Ishikawa (cell line): Measurements from ENCODE around the gene MAPK6.

ENCODE experiments used
- CEBPB ChIP-seq: IDR thresholded peaks from 2 replicates; pipeline ENCODE4 v1.6.1; 2012
- CREB1 ChIP-seq: IDR thresholded peaks from 2 replicates; pipeline ENCODE4 v1.6.1; 2012; ENCODE audit warnings: low read depth
- EGR1 ChIP-seq: IDR thresholded peaks from 2 replicates; pipeline ENCODE4 v1.6.1; 2012
- EP300 ChIP-seq: IDR thresholded peaks from 2 replicates; pipeline ENCODE4 v1.6.1; 2012; ENCODE audit warnings: borderline replicate concordance
- FOXM1 ChIP-seq: IDR thresholded peaks from 2 replicates; pipeline ENCODE4 v1.6.1; 2012; ENCODE audit warnings: low read depth, borderline replicate concordance
- MAX ChIP-seq: IDR thresholded peaks from 2 replicates; pipeline ENCODE4 v1.6.1; 2012
- NFIC ChIP-seq: IDR thresholded peaks from 2 replicates; pipeline ENCODE4 v1.6.1; 2012
- RAD21 ChIP-seq: IDR thresholded peaks from 2 replicates; pipeline ENCODE4 v1.6.1; 2012; ENCODE audit warnings: low read depth
- TAF1 ChIP-seq: IDR thresholded peaks from 2 replicates; pipeline ENCODE4 v1.6.1; 2012; ENCODE audit warnings: low read depth, mild to moderate bottlenecking
- TCF12 ChIP-seq: IDR thresholded peaks from 2 replicates; pipeline ENCODE4 v1.6.1; 2012; ENCODE audit warnings: low read depth
- TEAD4 ChIP-seq: IDR thresholded peaks from 2 replicates; pipeline ENCODE4 v1.6.1; 2012
- YY1 ChIP-seq: IDR thresholded peaks from 2 replicates; pipeline ENCODE4 v1.6.1; 2012; ENCODE audit warnings: low read depth
- ZBTB7A ChIP-seq: IDR thresholded peaks from 2 replicates; pipeline ENCODE4 v1.6.1; 2012; ENCODE audit warnings: low read depth
- TF ChIP-seq, protein P1 (sequence below): IDR thresholded peaks from 2 replicates; pipeline ENCODE4 v1.6.1; 2012; ENCODE audit warnings: low read depth, mild to moderate bottlenecking
- TF ChIP-seq, protein P2 (sequence below): IDR thresholded peaks from 2 replicates; pipeline ENCODE4 v1.6.1; 2012

The MAPK6 gene

DNA sequence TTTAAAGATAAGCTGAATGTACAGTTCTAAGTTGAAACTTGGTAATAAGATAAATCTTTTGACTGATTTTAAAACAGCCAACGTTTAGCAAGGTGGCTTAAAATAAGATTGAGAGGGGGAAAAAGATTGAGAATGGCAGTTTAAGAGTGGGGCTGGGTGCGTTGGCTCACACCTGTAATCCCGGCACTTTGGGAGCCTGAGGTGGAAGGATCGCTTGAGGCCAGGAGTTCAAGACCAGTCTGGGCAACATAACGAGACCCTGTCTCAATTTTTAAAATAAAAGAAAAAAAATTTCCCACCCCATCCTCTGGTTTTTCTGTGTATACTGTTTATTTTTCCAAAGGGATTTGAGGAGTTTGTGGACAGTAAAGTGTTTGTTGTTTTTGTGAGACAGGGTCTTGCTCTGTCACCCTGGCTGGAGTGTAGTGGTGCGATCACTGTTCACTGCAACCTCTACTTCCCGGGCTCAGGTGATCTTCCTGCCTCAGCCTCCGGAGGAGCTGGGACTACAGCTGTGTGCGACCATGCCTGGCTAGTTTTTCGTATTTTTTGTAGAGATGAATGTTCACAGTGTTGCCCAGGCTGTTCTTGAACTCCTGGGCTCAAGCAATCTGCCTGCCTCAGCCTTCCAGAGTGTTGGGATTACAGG is 3.0 kb downstream of the MAPK6 start:
- TF ChIP-seq, protein P1, sequence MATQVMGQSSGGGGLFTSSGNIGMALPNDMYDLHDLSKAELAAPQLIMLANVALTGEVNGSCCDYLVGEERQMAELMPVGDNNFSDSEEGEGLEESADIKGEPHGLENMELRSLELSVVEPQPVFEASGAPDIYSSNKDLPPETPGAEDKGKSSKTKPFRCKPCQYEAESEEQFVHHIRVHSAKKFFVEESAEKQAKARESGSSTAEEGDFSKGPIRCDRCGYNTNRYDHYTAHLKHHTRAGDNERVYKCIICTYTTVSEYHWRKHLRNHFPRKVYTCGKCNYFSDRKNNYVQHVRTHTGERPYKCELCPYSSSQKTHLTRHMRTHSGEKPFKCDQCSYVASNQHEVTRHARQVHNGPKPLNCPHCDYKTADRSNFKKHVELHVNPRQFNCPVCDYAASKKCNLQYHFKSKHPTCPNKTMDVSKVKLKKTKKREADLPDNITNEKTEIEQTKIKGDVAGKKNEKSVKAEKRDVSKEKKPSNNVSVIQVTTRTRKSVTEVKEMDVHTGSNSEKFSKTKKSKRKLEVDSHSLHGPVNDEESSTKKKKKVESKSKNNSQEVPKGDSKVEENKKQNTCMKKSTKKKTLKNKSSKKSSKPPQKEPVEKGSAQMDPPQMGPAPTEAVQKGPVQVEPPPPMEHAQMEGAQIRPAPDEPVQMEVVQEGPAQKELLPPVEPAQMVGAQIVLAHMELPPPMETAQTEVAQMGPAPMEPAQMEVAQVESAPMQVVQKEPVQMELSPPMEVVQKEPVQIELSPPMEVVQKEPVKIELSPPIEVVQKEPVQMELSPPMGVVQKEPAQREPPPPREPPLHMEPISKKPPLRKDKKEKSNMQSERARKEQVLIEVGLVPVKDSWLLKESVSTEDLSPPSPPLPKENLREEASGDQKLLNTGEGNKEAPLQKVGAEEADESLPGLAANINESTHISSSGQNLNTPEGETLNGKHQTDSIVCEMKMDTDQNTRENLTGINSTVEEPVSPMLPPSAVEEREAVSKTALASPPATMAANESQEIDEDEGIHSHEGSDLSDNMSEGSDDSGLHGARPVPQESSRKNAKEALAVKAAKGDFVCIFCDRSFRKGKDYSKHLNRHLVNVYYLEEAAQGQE, result no peak
- TF ChIP-seq TEAD4 (no peak), EGR1 (no peak), TAF1 (no peak)
- TF ChIP-seq, protein P2, sequence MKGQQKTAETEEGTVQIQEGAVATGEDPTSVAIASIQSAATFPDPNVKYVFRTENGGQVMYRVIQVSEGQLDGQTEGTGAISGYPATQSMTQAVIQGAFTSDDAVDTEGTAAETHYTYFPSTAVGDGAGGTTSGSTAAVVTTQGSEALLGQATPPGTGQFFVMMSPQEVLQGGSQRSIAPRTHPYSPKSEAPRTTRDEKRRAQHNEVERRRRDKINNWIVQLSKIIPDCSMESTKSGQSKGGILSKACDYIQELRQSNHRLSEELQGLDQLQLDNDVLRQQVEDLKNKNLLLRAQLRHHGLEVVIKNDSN, result no peak

DNA sequence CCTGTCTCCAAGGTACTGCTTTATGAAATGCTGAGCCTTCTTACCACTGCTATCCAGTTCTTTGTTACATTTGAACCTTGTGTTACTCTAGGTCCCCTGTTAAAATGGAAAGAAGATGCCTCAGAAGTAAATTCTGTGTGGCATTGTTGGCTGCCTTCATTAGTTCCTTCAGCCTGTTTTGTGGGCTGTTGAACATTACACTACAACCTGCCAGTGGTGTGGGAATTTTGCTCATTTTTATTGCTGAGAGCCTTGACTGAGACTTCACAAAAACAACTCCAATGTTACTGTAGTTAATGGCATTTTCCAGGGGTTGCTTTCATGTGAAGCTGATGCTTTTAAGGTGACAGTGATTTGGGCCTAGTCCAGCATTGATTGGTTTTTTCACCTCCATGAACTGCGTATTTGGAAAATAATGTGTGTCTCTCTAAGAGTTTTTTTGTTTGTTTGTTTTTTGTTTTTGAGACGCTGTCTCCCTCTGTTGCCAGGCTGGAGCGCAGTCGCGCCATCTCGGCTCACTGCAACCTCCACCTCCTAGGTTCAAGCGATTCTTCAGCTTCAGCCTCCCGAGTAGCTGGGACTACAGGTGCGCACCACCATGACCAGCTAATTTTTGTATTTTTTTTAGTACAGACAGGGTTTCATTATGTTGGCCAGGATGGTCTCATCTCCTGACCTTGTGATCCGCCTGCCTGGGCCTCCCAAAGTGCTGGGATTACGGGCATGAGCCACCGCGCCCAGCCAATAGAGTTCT is 4.3 kb downstream of the MAPK6 start:
- TF ChIP-seq, protein P2, result no peak
- no peak for TF ChIP-seq CEBPB
- TF ChIP-seq ZBTB7A, result no peak
- TF ChIP-seq NFIC, result no peak
- TF ChIP-seq EP300, result no peak
- TF ChIP-seq CREB1, result no peak
- no peak for TF ChIP-seq RAD21
- no peak for TF ChIP-seq YY1
- TF ChIP-seq TAF1, result no peak

GRCh38 chr15:52028431-52029093 is 9.5 kb downstream of the MAPK6 start:
- TF ChIP-seq CREB1, result no peak
- no peak for TF ChIP-seq ZBTB7A
- TF ChIP-seq, protein P2, result no peak
- TF ChIP-seq, protein P1, result no peak
- no peak for TF ChIP-seq EP300
- TF ChIP-seq FOXM1, result no peak
- no peak for TF ChIP-seq TCF12
- TF ChIP-seq RAD21, result no peak
- no peak for TF ChIP-seq TAF1
- TF ChIP-seq EGR1, result no peak
- TF ChIP-seq NFIC, result no peak
- no peak for TF ChIP-seq MAX
- TF ChIP-seq YY1, result no peak
- TF ChIP-seq TEAD4, result no peak
- no peak for TF ChIP-seq CEBPB

- TF ChIP-seq MAX, result no peak
- no peak for TF ChIP-seq FOXM1
- no peak for TF ChIP-seq CEBPB
- no peak for TF ChIP-seq CREB1
- TF ChIP-seq, protein P1, result no peak
- TF ChIP-seq EP300, result no peak
- no peak for TF ChIP-seq EGR1
- TF ChIP-seq TCF12, result no peak
- TF ChIP-seq ZBTB7A, result no peak
- TF ChIP-seq, protein P2, result no peak
- TF ChIP-seq TEAD4, result no peak
- TF ChIP-seq RAD21, result no peak
- TF ChIP-seq NFIC, result no peak
- TF ChIP-seq TAF1, result no peak
- TF ChIP-seq YY1, result no peak
Measured at GRCh38 chr15:52030010-52030409, 11.0 kb downstream of the MAPK6 start.
